Measurements from ENCODE around the gene GCN1. TPM values are rescaled to one million over a fixed set of nuclear protein-coding genes. Genes with fewer than 3 reads are reported as not detected.

Gene GCN1
- total RNA-seq, 1 donor from 2014 or later: 77.2 TPM

DNA sequence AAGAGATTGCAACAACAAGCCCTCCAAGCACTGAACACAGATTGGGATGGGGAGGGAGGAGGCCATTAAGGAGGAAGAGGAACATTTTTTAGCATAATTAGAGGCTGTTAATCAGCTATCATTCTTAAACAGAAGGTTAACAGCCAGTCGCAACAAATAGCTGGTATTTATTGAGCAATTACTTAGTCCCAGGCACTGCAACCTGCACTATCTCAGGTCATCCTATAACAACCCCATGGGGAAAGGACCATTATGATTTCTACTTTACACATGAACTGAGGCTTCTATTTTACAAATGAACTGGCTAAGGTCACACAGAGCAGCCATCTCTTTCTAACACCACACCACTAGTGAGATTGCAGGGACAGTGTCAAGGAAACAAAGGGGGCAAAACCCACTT lies 88.4 kb downstream of the GCN1 start:
- Histone ChIP-seq H3K4me3 (no peak overlapping the region), H3K4me1 (peaks cover 27% of the 10 kb centered on the region), H3K9me3 (no peaks in the 10 kb centered on the region), H3K36me3 (peaks cover 46% of the 10 kb centered on the region), H3K27ac (no peak overlapping the region), H3K27me3 (no peaks in the 10 kb centered on the region)
- ATAC-seq (no peak), DNase-seq (no peak)
- TF ChIP-seq, protein P1, sequence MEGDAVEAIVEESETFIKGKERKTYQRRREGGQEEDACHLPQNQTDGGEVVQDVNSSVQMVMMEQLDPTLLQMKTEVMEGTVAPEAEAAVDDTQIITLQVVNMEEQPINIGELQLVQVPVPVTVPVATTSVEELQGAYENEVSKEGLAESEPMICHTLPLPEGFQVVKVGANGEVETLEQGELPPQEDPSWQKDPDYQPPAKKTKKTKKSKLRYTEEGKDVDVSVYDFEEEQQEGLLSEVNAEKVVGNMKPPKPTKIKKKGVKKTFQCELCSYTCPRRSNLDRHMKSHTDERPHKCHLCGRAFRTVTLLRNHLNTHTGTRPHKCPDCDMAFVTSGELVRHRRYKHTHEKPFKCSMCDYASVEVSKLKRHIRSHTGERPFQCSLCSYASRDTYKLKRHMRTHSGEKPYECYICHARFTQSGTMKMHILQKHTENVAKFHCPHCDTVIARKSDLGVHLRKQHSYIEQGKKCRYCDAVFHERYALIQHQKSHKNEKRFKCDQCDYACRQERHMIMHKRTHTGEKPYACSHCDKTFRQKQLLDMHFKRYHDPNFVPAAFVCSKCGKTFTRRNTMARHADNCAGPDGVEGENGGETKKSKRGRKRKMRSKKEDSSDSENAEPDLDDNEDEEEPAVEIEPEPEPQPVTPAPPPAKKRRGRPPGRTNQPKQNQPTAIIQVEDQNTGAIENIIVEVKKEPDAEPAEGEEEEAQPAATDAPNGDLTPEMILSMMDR (IDR thresholded peaks at IDR 0.05): no peak
- intact Hi-C loops (cut with DNase I): no loop called here

DNA sequence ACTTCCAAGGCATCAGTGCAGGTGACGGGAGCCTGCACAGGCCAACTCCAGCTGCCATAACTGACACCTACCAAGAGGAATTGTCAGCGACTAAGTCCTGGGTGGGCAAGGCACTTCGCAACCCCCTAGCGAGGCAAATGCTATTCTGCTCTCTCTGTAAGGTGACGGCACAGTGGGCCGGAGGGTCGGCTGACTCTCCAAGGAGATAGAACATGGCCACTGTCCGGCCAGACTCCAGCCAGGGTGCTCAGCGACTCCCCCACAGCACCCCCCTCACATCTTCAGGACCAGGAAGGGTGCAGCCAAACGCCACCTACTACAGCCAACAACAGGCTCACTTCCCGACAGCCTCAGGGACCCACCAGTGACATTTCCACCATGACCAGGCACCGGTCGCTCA lies 91.1 kb downstream of the GCN1 start:
- Histone ChIP-seq H3K4me3 (no peak overlapping the region), H3K9me3 (no peaks in the 10 kb centered on the region), H3K27ac (no peak overlapping the region), H3K4me1 (peaks cover 19% of the 10 kb centered on the region), H3K36me3 (peaks cover 55% of the 10 kb centered on the region), H3K27me3 (no peaks in the 10 kb centered on the region)
- DNase-seq (no peak), ATAC-seq (no peak)
- intact Hi-C loops (cut with DNase I): no loop called here
- TF ChIP-seq, protein P1 (IDR thresholded peaks at IDR 0.05): no peak

DNA sequence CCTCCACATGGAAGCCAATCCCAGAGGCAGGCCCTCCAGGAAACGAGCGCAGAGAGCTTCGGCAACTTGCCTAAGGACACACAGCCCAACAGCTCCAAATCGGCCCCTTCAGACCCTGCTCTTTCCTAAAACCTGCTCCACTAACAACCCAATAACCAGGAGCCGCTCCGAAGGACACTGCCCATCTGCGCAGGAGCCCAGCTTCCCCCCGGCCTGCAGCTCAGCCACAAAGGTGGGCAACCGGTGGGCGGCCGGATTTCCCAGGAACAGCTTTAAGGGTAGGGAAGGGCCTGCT lies 91.5 kb downstream of the GCN1 start:
- Histone ChIP-seq H3K27ac (no peak overlapping the region), H3K4me3 (no peak overlapping the region), H3K9me3 (no peaks in the 10 kb centered on the region), H3K36me3 (peaks cover 56% of the 10 kb centered on the region), H3K27me3 (no peaks in the 10 kb centered on the region), H3K4me1 (peaks cover 19% of the 10 kb centered on the region)
- intact Hi-C loops (cut with DNase I): no loop called here
- ATAC-seq (no peak), DNase-seq (no peak)
- TF ChIP-seq, protein P1 (IDR thresholded peaks at IDR 0.05): no peak

DNA sequence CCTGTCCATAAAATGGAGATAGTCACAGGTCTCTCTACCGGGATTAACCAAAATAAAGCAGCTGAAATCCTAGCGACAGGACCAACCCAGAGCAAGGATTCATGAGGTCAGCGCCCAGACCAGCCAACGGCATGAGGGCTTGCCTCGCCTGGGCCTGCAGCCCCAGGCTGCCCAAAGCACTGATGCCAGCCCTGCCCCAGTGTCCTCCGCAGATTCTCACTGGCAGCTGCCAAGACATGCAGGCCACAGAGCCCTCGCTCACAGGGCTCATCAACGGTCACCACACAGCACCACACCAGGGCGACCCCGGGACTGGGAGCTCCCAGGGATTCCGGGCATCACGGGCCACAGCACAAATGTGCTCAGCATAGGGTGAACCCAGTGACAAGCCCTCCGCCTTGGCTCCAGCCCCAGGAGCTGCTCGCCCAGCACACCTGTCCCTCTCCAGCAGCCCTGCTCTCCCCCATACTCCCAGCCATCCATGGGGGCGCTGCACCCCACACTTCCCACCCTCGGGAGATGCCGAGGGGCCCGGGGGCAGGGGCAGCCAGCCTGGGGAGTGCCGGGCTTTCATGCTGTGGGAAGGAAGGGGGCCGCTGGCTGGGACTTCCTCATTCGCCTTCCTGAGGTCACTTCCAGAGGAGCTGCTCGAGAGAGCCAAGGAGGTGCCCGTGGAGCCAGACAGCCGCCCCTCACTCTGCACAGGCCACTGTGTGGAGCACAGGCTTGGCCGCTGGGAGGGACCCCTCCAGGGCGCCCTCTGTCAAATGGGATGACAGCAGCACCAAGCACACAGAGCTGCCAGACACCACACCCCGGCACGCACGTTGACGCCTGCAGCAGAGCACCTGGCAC lies 92.1 kb downstream of the GCN1 start:
- no peaks in the 10 kb centered on the region for H3K27me3 ChIP-seq
- H3K27ac ChIP-seq: no peak overlapping the region
- no peaks in the 10 kb centered on the region for H3K9me3 ChIP-seq
- intact Hi-C loops (cut with DNase I): no loop called here
- no peak overlapping the region for H3K4me3 ChIP-seq
- DNase-seq (no peak), ATAC-seq (peak; percentile 12)
- peaks cover 19% of the 10 kb centered on the region for H3K4me1 ChIP-seq
- H3K36me3 ChIP-seq: peaks cover 58% of the 10 kb centered on the region
- TF ChIP-seq, protein P1 (IDR thresholded peaks at IDR 0.05): no peak

DNA sequence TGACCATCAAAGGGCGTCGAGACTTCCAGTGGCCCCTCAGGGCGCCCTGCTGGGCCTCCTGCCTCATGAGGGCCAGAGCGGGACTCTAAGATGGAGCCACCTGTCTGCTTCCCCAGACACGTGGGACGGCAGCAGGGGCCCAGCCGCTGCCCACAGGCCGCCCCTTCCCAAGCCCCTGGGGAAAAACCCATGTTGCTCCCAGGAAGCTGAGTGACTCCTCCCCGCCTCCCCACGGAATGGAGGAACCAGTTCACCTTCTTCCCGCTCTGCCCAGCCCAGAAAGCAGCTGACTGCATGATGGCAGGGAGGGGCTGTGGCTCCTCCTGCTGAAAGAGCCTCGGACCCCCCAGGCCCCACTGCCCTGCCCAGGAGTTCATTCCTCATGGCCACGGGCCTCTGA lies 92.9 kb downstream of the GCN1 start:
- DNase-seq (no peak), ATAC-seq (no peak)
- TF ChIP-seq, protein P1 (IDR thresholded peaks at IDR 0.05): no peak
- Histone ChIP-seq H3K4me3 (no peak overlapping the region), H3K4me1 (peaks cover 19% of the 10 kb centered on the region), H3K27me3 (no peaks in the 10 kb centered on the region), H3K36me3 (peaks cover 62% of the 10 kb centered on the region), H3K27ac (no peak overlapping the region), H3K9me3 (no peaks in the 10 kb centered on the region)
- intact Hi-C loops (cut with DNase I): no loop called here

All from upper lobe of right lung (tissue), 1 donor.